ENCODE data around the gene HHATL. TPM values are rescaled to one million over a fixed set of nuclear protein-coding genes. Genes with fewer than 3 reads are reported as not detected.

Gene HHATL
- total RNA-seq, 4 donors from 2014 or later: 0.34 to 6.1 (median 1.5) TPM; not detected in 1

DNA sequence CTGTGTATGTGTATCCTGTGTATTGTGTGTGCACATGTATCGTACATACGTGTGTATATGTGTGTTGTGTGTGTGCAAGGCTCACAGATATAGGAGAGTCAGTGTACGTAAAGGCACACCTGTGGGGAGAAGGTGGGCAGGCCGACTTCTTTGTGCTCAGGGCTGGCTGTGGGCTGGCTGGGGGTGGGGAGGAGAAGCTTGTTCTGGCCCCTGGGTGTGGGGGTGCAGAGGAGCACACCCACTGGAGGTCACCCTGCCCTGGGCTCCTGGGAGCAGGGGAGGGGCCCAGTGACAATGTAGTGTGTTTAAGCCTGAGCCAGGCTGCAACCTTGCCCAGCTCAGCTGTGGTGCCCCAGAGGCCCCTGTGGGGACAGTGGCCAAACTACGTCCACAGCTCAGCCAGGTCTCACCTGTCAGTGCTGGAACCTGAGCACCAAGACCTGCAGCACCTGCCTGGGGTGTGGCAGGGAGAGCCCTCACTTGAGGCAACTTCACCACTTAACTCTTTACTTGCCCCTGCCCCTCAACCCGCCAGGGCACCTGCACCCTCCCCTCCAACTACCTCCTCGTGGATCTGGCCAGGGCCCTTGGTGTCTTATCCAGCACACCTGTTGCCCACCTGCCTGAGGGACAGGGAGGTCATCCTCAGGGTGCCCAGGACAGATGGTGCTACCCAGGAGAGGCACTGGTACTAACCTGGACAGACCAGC is 2.6 kb upstream of the HHATL start:
- H3K4me3 ChIP-seq (ENCODE audit: low read depth, poor library complexity, severe bottlenecking): no peak overlapping the region
- peak in 1 of 2 donors; percentile 69 for DNase-seq (ENCODE audit: low spot score in 2 of 2)
- 85% methylated on average over 6 to 7 of the region's 7 CpGs for WGBS, 2 donors
- intact Hi-C loops (cut with DNase I; ENCODE audit: low total_unique reads): no loop called here
- TF ChIP-seq POLR2A (IDR thresholded peaks at IDR 0.05): no peak
- TF ChIP-seq, protein P1, sequence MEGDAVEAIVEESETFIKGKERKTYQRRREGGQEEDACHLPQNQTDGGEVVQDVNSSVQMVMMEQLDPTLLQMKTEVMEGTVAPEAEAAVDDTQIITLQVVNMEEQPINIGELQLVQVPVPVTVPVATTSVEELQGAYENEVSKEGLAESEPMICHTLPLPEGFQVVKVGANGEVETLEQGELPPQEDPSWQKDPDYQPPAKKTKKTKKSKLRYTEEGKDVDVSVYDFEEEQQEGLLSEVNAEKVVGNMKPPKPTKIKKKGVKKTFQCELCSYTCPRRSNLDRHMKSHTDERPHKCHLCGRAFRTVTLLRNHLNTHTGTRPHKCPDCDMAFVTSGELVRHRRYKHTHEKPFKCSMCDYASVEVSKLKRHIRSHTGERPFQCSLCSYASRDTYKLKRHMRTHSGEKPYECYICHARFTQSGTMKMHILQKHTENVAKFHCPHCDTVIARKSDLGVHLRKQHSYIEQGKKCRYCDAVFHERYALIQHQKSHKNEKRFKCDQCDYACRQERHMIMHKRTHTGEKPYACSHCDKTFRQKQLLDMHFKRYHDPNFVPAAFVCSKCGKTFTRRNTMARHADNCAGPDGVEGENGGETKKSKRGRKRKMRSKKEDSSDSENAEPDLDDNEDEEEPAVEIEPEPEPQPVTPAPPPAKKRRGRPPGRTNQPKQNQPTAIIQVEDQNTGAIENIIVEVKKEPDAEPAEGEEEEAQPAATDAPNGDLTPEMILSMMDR (IDR thresholded peaks at IDR 0.05): no peak

DNA sequence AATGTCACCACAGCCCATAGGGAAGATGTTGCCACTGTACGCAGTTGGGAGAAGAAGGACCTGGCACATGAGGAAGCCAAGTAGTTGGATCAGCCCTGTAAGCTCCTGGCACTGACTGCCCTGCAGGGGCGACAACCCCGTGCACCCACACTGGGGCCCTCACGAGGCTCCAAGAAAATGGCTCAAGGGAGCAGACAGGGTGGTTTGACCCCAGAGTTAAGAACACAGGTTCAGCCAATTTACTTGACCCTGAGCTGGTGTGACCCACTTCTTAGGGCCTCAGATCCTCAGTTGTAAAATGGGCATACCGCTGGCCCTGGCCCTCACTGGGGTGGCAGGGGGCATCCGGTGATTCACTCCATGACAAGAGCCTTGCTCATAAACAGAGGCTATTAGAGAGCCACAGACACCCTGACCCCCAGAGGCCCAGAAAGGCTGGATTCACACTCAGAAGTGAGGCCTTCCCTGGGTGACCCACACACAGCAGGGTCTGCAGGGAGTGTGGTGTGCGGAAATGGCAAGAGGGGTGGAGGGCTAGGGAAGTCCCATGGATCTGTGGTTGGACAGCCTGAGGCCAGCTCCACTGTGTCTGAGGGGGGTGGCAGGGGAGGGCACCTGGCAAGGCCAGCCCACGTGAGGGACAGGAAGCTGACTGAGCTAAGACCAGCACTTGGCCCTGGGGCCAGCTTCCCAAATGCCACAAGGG is 1.7 kb upstream of the HHATL start:
- no peak overlapping the region for H3K4me3 ChIP-seq (ENCODE audit: low read depth, poor library complexity, severe bottlenecking)
- intact Hi-C loops (cut with DNase I; ENCODE audit: low total_unique reads): no loop called here
- peak in 1 of 2 donors; percentile 75 for DNase-seq (ENCODE audit: low spot score in 2 of 2)
- 79 to 80% methylated on average over 8 of the region's 8 CpGs for WGBS, 2 donors
- TF ChIP-seq, protein P1 (IDR thresholded peaks at IDR 0.05): no peak
- TF ChIP-seq POLR2A (IDR thresholded peaks at IDR 0.05): no peak

DNA sequence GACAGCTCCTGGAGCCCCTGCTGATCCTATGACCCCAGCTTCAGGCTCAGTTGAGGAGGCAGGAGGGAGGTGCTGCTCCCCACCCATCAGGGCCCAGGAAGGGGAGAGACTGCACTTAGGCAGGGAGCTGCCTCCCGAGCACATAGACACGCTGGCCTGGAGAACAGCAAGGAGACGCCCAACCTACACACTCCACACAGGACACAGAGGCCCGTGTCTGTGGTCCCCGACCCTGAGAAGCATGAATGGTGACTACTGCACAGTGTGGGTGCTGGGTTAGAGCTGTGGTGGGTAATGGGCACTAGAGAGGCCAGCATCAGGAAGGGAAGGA is 1.1 kb upstream of the HHATL start:
- DNase-seq (ENCODE audit: low spot score in 2 of 2): peak in 1 of 2 donors; percentile 69
- no peak for TF ChIP-seq POLR2A (IDR thresholded peaks at IDR 0.05)
- TF ChIP-seq, protein P1 (IDR thresholded peaks at IDR 0.05): no peak
- 79 to 82% methylated on average over 5 of the region's 5 CpGs for WGBS, 2 donors
- no peak overlapping the region for H3K4me3 ChIP-seq (ENCODE audit: low read depth, poor library complexity, severe bottlenecking)
- intact Hi-C loops (cut with DNase I; ENCODE audit: low total_unique reads): no loop called here

DNA sequence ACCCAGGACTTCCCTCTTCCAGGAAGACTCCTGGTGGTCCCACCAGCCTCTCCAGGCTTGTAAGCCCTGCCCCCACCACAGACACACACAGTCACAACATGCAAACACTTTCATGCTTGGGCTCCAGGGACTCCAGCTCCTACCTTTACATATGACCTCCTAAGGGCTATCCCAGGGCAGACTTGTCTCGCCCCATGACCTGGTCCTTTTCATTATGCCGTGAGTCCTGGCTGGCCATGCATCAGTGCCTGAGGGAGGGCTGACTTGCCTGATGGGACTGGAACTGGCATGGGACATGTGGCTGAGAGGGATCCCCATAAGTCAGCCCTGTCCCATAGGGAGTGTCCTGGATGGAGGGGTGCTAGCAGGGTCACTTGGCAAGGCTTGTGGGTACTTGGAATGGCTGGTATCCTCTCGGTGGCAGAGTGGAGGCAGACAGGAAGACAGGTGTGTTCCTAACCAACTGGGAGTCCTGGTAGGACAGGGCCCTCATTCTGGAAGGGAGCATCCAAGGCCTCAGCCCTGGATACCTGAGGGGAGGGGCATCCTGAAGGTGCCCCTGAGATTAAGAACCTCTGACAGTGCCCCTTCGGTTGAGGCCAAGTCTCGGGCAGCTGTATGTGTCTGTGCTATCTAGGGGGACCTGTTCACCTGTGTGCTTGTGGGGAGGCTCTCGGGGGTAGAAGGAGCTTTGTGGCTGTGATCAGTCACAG is 540 bp upstream of the HHATL start:
- no peak for TF ChIP-seq POLR2A (IDR thresholded peaks at IDR 0.05)
- TF ChIP-seq, protein P1 (IDR thresholded peaks at IDR 0.05): no peak
- 84 to 88% methylated on average over 5 to 6 of the region's 6 CpGs for WGBS, 2 donors
- intact Hi-C loops (cut with DNase I; ENCODE audit: low total_unique reads): no loop called here
- no peak overlapping the region for H3K4me3 ChIP-seq (ENCODE audit: low read depth, poor library complexity, severe bottlenecking)
- DNase-seq (ENCODE audit: low spot score in 2 of 2): peak in 1 of 2 donors; percentile 66

DNA sequence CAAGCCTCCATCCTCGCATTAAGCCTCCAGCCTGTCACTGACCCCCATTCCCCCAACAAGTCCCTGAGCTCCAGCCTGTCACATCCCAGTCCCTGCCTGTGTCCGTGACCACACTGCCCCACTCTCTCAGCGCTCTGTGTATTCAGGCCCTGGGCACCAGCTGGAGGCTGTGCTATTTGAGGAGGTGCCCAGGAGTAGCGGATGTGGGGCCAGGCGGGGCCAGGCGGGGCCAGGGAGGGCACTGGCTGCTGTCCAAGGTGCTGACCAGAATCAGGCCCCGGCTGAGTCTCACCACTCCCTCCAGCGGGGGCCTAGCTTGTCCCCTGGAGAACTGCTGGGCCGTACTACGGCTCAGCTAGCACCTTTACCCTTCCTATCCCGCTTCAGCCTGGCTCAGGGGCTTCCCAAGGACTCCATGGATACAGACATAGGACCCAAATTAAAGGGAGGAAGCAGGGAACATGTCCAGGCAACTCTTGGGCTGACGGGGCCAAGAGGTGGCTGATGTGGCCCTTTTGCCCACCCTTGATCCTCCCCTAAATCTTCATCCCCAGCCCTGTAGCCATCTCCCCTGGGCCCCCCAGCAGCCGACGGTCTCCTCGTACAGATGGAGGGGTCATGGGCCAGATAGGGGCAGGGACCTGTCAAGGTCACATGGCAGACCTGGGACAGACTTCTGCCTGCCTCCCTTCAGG is 1.1 kb downstream of the HHATL start:
- TF ChIP-seq, protein P1 (IDR thresholded peaks at IDR 0.05): no peak
- TF ChIP-seq POLR2A (IDR thresholded peaks at IDR 0.05): no peak
- H3K4me3 ChIP-seq (ENCODE audit: low read depth, poor library complexity, severe bottlenecking): no peak overlapping the region
- WGBS, 2 donors: 47 to 72% methylated on average over 14 to 15 of the region's 15 CpGs
- intact Hi-C loops (cut with DNase I; ENCODE audit: low total_unique reads): no loop called here
- DNase-seq (ENCODE audit: low spot score in 2 of 2): peak in 1 of 2 donors; percentile 77
